ENCODE results near the gene SCIN. TPM values are rescaled to one million over a fixed set of nuclear protein-coding genes. Genes with fewer than 3 reads are reported as not detected.
"Not testable (repeated sequence)": the region's sequence is repeated elsewhere in the genome, so short reads cannot be mapped to it uniquely, and the experiment has no call there.

Gene SCIN
- total RNA-seq, 4 donors from 2014 or later = 0.32 to 1.0 (median 0.66) TPM

- TF ChIP-seq POLR2AphosphoS5 (IDR thresholded peaks at IDR 0.05) (no peak), EP300 (IDR thresholded peaks at IDR 0.05) (no peak), POLR2A (IDR thresholded peaks at IDR 0.05; ENCODE audit: low read depth) (no peak), CTCF (IDR thresholded peaks at IDR 0.05) (no peak)
- WGBS = 70% methylated on average over 3 of the region's 3 CpGs
- DNase-seq (ENCODE audit: extremely low spot score) = no peak
- Histone ChIP-seq H3K36me3 (no peaks in the 10 kb centered on the region), H3K9me3 (no peaks in the 10 kb centered on the region), H3K4me1 (peaks cover 0 to 30% (median 21%) of the 10 kb centered on the region in 4 donors), H3K27me3 (no peaks in the 10 kb centered on the region), H3K4me3 (no peak overlapping the region), H3K27ac (replicated peaks in 1 of 4) (no peak overlapping the region)
- intact Hi-C loops (cut with DNase I) = no loop called here
Observed at GRCh38 chr7:12643001-12643643, 72.6 kb downstream of the SCIN start.

DNA sequence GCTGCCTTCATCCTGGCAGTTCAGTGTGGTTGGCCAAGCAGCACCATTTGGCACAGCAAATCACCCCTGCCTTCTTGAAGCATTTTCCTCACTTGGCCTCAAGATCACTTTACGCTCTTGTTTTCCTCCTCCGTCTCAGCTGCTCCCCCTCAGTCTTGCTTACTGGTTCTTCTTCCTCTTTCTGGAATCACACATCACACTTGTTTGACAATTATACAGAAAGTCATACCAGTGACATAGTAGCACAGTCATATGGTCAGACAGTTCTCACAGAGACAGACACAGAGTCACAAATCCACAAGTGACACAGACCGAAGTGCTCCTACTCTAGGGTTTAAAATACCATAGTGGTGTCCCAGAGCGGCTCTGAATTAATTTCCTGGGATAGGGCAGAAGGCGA lies 73.1 kb downstream of the SCIN start:
- WGBS = 92% methylated on average over 5 of the region's 5 CpGs
- no peaks in the 10 kb centered on the region for H3K27me3 ChIP-seq
- peaks cover 0 to 26% (median 17%) of the 10 kb centered on the region in 4 donors for H3K4me1 ChIP-seq
- no peak for DNase-seq (ENCODE audit: extremely low spot score)
- intact Hi-C loops (cut with DNase I) = no loop called here
- H3K36me3 ChIP-seq = no peaks in the 10 kb centered on the region
- TF ChIP-seq EP300 (IDR thresholded peaks at IDR 0.05) = no peak
- TF ChIP-seq CTCF (IDR thresholded peaks at IDR 0.05) = no peak
- TF ChIP-seq POLR2A (IDR thresholded peaks at IDR 0.05; ENCODE audit: low read depth) = no peak
- TF ChIP-seq POLR2AphosphoS5 (IDR thresholded peaks at IDR 0.05) = no peak
- H3K27ac ChIP-seq (replicated peaks in 1 of 4) = no peak overlapping the region
- H3K4me3 ChIP-seq = no peak overlapping the region
- no peaks in the 10 kb centered on the region for H3K9me3 ChIP-seq

- H3K9me3 ChIP-seq; H3K4me3 ChIP-seq; intact Hi-C loops (cut with DNase I); H3K27me3 ChIP-seq; H3K36me3 ChIP-seq; H3K27ac ChIP-seq (replicated peaks in 1 of 4); DNase-seq (ENCODE audit: extremely low spot score): not testable (repeated sequence)
- 88% methylated on average over 6 of the region's 6 CpGs for WGBS
- peaks cover 0 to 12% (median 8%) of the 10 kb centered on the region in 4 donors for H3K4me1 ChIP-seq
Observed at GRCh38 chr7:12645212-12645611, 74.7 kb downstream of the SCIN start.

GRCh38 chr7:12646139-12646538 lies 75.6 kb downstream of the SCIN start:
- DNase-seq (ENCODE audit: extremely low spot score) = no peak
- intact Hi-C loops (cut with DNase I) = no loop called here
- Histone ChIP-seq H3K4me3 (no peak overlapping the region), H3K4me1 (peaks cover 0 to 9% (median 3%) of the 10 kb centered on the region in 4 donors), H3K27ac (replicated peaks in 1 of 4) (no peak overlapping the region), H3K36me3 (no peaks in the 10 kb centered on the region), H3K9me3 (no peaks in the 10 kb centered on the region), H3K27me3 (no peaks in the 10 kb centered on the region)
- TF ChIP-seq CTCF (IDR thresholded peaks at IDR 0.05) = no peak
- TF ChIP-seq EP300 (IDR thresholded peaks at IDR 0.05) = no peak
- TF ChIP-seq POLR2AphosphoS5 (IDR thresholded peaks at IDR 0.05) = no peak
- TF ChIP-seq POLR2A (IDR thresholded peaks at IDR 0.05; ENCODE audit: low read depth) = no peak
- WGBS = 91% methylated on average over 1 of the region's 1 CpG

DNA sequence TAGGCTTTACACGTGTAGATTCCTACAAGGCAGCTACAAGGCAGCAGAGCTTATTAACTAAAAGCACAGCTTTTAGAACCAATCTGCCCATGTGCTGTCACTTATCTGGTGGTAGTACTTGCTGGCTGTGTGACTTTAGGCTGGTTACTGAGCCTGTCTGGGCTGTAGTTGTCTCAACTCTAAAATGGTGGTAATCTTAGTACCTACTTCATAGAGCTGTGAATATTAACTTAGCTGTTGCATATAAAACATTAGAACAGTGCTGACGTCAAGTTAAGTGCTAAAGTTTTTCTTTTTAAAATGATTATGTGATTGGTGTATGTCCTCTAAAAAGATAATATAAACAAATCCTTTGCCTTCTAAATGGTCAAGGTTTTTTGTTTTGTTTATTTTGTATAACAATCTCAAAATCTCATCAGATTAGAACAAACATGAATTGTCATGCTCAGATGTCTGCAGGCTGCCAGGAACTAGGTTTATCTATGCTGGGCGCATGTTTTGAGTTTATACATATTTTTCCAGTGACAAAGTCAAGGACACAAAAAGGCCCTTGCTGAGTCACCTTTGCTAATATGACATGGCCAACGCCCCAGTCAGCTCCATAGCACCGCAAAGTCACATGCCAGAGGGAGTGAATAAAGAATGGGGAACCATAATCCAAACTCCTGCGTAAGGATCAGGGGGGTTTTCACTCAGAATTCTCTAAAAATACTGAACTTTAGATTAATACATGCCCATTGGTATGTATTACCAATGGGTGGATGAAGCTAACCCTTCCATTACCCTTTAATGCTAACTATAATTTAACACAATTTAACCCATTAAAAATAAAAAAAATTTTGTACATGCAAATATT lies 77.1 kb downstream of the SCIN start:
- DNase-seq (ENCODE audit: extremely low spot score) = no peak
- H3K27ac ChIP-seq (replicated peaks in 1 of 4) = no peak overlapping the region
- no peaks in the 10 kb centered on the region for H3K27me3 ChIP-seq
- no peak overlapping the region for H3K4me3 ChIP-seq
- H3K4me1 ChIP-seq = peaks cover 0 to 9% (median 3%) of the 10 kb centered on the region in 4 donors
- no peaks in the 10 kb centered on the region for H3K9me3 ChIP-seq
- 83% methylated on average over 6 of the region's 6 CpGs for WGBS
- intact Hi-C loops (cut with DNase I) = no loop called here
- H3K36me3 ChIP-seq = no peaks in the 10 kb centered on the region
- TF ChIP-seq POLR2AphosphoS5 (IDR thresholded peaks at IDR 0.05) = no peak
- no peak for TF ChIP-seq EP300 (IDR thresholded peaks at IDR 0.05)
- no peak for TF ChIP-seq CTCF (IDR thresholded peaks at IDR 0.05)
- no peak for TF ChIP-seq POLR2A (IDR thresholded peaks at IDR 0.05; ENCODE audit: low read depth)

Measured in esophagus muscularis mucosa (tissue), 4 donors.